Tibial nerve (tissue), 4 donors: ENCODE data around the gene RYR1. TPM values are rescaled to one million over a fixed set of nuclear protein-coding genes. Genes with fewer than 3 reads are reported as not detected.

ENCODE experiments used
- DNase-seq, 2 donors: peaks; one replicate each; pipeline ENCODE4 v3.0.0-alpha.2; 2019; ENCODE audit warnings: low spot score in 2 of 2
- H3K27ac ChIP-seq, 4 donors: fragments of 200-600 bp; sonication (generic) in 3 of 4; one replicate each; pipeline ENCODE4 v1.5.1; 2017 to 2019; ENCODE audit warnings: mild to moderate bottlenecking in 1 of 4
- H3K27me3 ChIP-seq, 2 donors: fragments of 200-600 bp; sonication (generic) in 1 of 2; one replicate each; pipeline versions ENCODE4 v1.5.1 to v1.6.0; 2017 to 2019
- H3K36me3 ChIP-seq, 3 donors: fragments of 200-600 bp; sonication (generic); one replicate each; pipeline ENCODE4 v1.5.1; 2018 to 2019
- H3K4me1 ChIP-seq, 4 donors: fragments of 200-600 bp; sonication (generic) in 3 of 4; one replicate each; pipeline ENCODE4 v1.5.1; 2017 to 2019
- H3K4me3 ChIP-seq, 4 donors: fragments of 200-600 bp; sonication (generic) in 3 of 4; one replicate each; pipeline ENCODE4 v1.5.1; 2017 to 2019; ENCODE audit warnings: mild to moderate bottlenecking in 1 of 4, moderate library complexity in 1 of 4
- H3K9me3 ChIP-seq, 4 donors: fragments of 200-600 bp; sonication (generic) in 3 of 4; one replicate each; pipeline ENCODE4 v1.5.1; 2017 to 2019
- EP300 ChIP-seq, 2 donors: sonication (generic); formaldehyde crosslinking; IDR thresholded peaks; one replicate each; pipeline ENCODE4 v1.6.1; 2017; ENCODE audit warnings: antibody characterized with exemption in 2 of 2, mild to moderate bottlenecking in 1 of 2
- POLR2A ChIP-seq, 2 donors: fragments of 450-650 bp; IDR thresholded peaks; one replicate each; pipeline ENCODE4 v1.6.1; 2017; ENCODE audit warnings: antibody characterized with exemption in 2 of 2, mild to moderate bottlenecking in 2 of 2, moderate library complexity in 2 of 2
- WGBS, 2 donors: methylation state at CpG; one replicate each; pipeline ENCODE4 v1.1.5; 2018; 5-methylcytosine and 5-hydroxymethylcytosine counted together
- total RNA-seq, 4 donors: library from RNA; depleted of rRNA; stranded (reverse); fragments of >200 nt; gene quantifications; one replicate each; pipeline ENCODE4 v1.1.0, GENCODE V29; 2016
- TF ChIP-seq, protein P1 (sequence below), 5 experiments: fragments of 200-600 bp in 3 of 5; fragments of 450-650 bp in 2 of 5; sonication (generic) in 3 of 5; IDR thresholded peaks; one replicate each; pipeline ENCODE4 v1.5.1; 2016 to 2019; ENCODE audit warnings: antibody characterized with exemption in 5 of 5, mild to moderate bottlenecking in 3 of 5, moderate library complexity in 2 of 5

Gene RYR1
- total RNA-seq, 4 donors from 2014 or later: 5.7 to 18.1 (median 12.0) TPM

DNA sequence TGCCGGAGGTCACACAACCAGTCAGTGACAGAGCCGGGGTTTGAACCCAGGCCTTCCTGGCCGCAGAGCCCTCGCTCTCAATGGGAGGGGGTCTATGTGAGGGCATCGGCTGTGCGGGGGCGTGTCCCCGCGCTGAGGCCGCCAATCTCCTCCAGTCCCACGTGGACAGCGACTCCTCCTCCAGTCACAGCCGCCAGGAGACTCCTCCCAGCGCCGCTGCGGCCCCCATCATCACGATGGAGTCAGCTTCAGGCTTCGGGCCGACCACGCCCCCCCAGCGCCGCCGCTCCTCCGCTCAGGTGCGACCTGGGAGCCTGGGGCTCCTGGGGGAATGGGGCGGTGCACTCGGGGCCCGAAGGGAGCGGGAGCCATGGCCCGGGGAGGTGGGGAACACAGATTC, 39.0 kb upstream of the RYR1 start:
- TF ChIP-seq, protein P1, sequence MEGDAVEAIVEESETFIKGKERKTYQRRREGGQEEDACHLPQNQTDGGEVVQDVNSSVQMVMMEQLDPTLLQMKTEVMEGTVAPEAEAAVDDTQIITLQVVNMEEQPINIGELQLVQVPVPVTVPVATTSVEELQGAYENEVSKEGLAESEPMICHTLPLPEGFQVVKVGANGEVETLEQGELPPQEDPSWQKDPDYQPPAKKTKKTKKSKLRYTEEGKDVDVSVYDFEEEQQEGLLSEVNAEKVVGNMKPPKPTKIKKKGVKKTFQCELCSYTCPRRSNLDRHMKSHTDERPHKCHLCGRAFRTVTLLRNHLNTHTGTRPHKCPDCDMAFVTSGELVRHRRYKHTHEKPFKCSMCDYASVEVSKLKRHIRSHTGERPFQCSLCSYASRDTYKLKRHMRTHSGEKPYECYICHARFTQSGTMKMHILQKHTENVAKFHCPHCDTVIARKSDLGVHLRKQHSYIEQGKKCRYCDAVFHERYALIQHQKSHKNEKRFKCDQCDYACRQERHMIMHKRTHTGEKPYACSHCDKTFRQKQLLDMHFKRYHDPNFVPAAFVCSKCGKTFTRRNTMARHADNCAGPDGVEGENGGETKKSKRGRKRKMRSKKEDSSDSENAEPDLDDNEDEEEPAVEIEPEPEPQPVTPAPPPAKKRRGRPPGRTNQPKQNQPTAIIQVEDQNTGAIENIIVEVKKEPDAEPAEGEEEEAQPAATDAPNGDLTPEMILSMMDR (IDR thresholded peaks at IDR 0.05): no peak
- TF ChIP-seq EP300 (IDR thresholded peaks at IDR 0.05) (no peak), POLR2A (IDR thresholded peaks at IDR 0.05) (no peak)
- H3K27me3 ChIP-seq: peaks cover 0 to 49% of the 10 kb centered on the region in 2 donors
- no peak for DNase-seq
- no peak overlapping the region for H3K27ac ChIP-seq
- no peak overlapping the region for H3K4me3 ChIP-seq
- H3K36me3 ChIP-seq: peaks cover 0 to 6% (median 0%) of the 10 kb centered on the region in 3 donors
- H3K4me1 ChIP-seq: peaks cover 0 to 15% (median 0%) of the 10 kb centered on the region in 4 donors
- 5 to 8% methylated on average over 19 to 24 of the region's 30 CpGs for WGBS, 2 donors
- no peaks in the 10 kb centered on the region for H3K9me3 ChIP-seq

DNA sequence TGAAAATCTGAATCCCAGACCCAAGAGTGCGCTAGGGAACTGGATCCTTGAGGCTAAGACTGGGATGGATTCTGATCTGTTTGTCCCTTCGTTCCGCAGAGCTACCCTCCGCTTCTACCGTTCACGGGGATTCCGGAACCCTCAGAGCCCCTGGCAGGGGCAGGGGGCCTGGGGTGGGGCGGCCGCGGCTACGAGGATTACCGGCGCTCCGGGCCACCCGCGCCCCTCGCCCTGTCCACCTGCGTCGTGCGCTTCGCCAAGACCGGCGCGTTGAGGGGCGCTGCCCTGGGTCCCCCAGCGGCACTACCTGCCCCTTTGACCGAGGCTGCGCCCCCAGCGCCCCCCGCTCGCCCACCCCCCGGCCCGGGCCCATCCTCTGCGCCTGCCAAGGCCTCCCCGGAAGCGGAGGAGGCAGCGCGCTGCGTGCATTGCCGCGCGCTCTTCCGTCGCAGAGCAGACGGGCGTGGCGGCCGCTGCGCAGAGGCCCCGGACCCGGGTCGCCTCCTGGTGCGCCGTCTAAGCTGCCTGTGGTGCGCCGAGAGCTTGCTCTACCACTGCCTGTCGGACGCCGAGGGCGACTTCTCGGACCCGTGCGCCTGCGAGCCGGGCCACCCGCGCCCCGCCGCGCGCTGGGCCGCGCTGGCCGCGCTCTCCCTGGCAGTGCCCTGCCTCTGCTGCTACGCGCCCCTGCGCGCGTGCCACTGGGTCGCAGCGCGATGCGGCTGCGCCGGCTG, 37.9 kb upstream of the RYR1 start:
- TF ChIP-seq POLR2A (IDR thresholded peaks at IDR 0.05) (no peak), EP300 (IDR thresholded peaks at IDR 0.05) (no peak)
- TF ChIP-seq, protein P1 (IDR thresholded peaks at IDR 0.05): no peak
- Histone ChIP-seq H3K27me3 (peaks cover 0 to 60% of the 10 kb centered on the region in 2 donors), H3K36me3 (peaks cover 0 to 6% (median 0%) of the 10 kb centered on the region in 3 donors), H3K4me3 (peak overlapping the region in 2 of 4 donors; percentile 4 to 27), H3K27ac (no peak overlapping the region), H3K9me3 (no peaks in the 10 kb centered on the region), H3K4me1 (peaks cover 0 to 8% (median 0%) of the 10 kb centered on the region in 4 donors)
- no peak for DNase-seq
- 9 to 13% methylated on average over 20 to 31 of the region's 86 CpGs for WGBS, 2 donors

DNA sequence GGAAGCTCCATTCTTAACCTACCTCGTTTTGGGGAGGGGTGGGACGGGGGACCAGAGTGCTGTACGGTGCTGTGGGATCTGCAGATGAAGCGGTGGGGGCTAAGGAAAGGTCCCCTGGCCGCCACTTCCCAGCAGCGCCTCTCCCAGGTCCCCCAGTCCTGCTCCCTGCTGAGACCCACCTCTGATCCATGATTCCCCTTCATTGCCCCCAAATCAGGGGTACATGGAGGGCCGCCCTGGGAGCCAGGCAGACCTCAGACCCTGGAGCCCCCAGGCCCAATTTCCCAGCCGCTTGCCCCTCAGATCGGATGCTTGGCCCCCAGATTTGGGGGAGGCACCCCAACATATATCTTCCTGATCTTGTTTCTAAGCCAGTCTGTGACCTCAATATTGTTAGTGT, 34.4 kb upstream of the RYR1 start:
- no peaks in the 10 kb centered on the region for H3K9me3 ChIP-seq
- H3K4me3 ChIP-seq: no peak overlapping the region
- WGBS, 2 donors: 38 to 47% methylated on average over 9 of the region's 9 CpGs
- H3K4me1 ChIP-seq: peaks cover 0 to 19% (median 3%) of the 10 kb centered on the region in 4 donors
- peaks cover 0 to 6% (median 0%) of the 10 kb centered on the region in 3 donors for H3K36me3 ChIP-seq
- DNase-seq: no peak
- H3K27me3 ChIP-seq: peaks cover 0 to 77% of the 10 kb centered on the region in 2 donors
- TF ChIP-seq POLR2A (IDR thresholded peaks at IDR 0.05) (no peak), EP300 (IDR thresholded peaks at IDR 0.05) (no peak)
- TF ChIP-seq, protein P1 (IDR thresholded peaks at IDR 0.05): no peak
- no peak overlapping the region for H3K27ac ChIP-seq

DNA sequence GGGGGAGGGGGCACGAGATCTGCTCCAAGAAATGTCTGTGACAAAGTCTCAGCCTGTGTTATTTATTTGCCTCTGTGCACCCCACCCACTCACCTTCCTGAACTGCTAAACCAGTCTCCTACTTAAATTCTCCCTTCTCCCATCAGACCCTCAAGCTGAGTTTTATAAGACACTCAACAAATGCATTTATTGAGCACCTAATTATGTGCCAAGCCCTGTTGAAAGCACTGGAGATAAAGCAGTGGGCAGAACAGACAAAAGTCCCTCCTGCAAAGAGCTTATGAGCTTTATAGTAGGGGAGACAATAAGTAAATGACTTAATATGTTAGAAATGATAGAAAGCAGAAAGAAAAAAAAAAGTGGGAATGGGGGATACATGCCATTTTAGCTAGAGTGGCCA, 34.0 kb upstream of the RYR1 start:
- 59 to 67% methylated on average over 1 of the region's 1 CpG for WGBS, 2 donors
- Histone ChIP-seq H3K9me3 (no peaks in the 10 kb centered on the region), H3K4me1 (peaks cover 0 to 22% (median 6%) of the 10 kb centered on the region in 4 donors), H3K36me3 (peaks cover 0 to 6% (median 0%) of the 10 kb centered on the region in 3 donors), H3K27ac (no peak overlapping the region), H3K4me3 (no peak overlapping the region), H3K27me3 (peaks cover 0 to 73% of the 10 kb centered on the region in 2 donors)
- TF ChIP-seq POLR2A (IDR thresholded peaks at IDR 0.05): no peak
- TF ChIP-seq EP300 (IDR thresholded peaks at IDR 0.05): no peak
- TF ChIP-seq, protein P1 (IDR thresholded peaks at IDR 0.05): no peak
- no peak for DNase-seq

DNA sequence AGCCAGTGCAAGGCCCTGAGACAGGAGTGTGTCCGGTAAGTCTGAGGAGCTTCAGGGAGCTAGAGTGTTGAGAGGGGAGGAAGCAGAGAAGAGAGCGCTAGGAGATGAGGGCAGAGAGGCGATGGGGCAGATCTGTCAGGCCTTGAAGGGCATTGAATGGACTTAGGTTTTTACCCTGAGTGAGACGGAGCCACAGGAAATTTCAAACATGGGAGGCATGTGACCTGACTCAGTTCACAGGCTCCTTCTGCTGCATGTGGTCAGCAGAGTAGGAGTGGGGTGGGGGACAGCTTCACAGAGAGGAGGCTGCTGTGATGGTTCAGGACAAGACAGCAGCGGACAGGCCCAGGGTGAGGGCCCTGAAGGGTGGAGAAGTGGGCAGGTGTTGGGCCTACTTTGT, 33.1 kb upstream of the RYR1 start:
- no peak for DNase-seq
- WGBS, 2 donors: 61 to 64% methylated on average over 5 of the region's 5 CpGs
- TF ChIP-seq EP300 (IDR thresholded peaks at IDR 0.05): no peak
- TF ChIP-seq, protein P1 (IDR thresholded peaks at IDR 0.05): no peak
- no peak for TF ChIP-seq POLR2A (IDR thresholded peaks at IDR 0.05)

More for the DNA sequence above, 33.1 kb upstream of the RYR1 start:
- no peaks in the 10 kb centered on the region for H3K9me3 ChIP-seq
- no peak overlapping the region for H3K4me3 ChIP-seq
- peaks cover 0 to 24% (median 6%) of the 10 kb centered on the region in 4 donors for H3K4me1 ChIP-seq
- H3K27me3 ChIP-seq: peaks cover 0 to 64% of the 10 kb centered on the region in 2 donors
- no peak overlapping the region for H3K27ac ChIP-seq
- peaks cover 0 to 13% (median 0%) of the 10 kb centered on the region in 3 donors for H3K36me3 ChIP-seq
